Activated naive CD4-positive, alpha-beta T cell treated with anti-CD3 and anti-CD28 coated beads, Interleukin-2, amount 50 U/mL, for 72 hours (primary cell): Measurements from ENCODE around the gene CHML. TPM values are rescaled to one million over a fixed set of nuclear protein-coding genes. Genes with fewer than 3 reads are reported as not detected.

Experiments used
- total RNA-seq, 2 donors: library from RNA; stranded (reverse); gene quantifications; one replicate each; pipeline ENCODE4 v1.2.3, GENCODE V29; 2022

Gene CHML
- total RNA-seq, 2 donors from 2014 or later: 13.1 to 16.2 TPM

Other genes with a start within 250 kb of the CHML start
- gene FH, start 120.6 kb downstream of the CHML start, total RNA-seq: 10 to 100 TPM; 65.8 to 69.8 TPM
- not detected for gene KMO, start 108.0 kb downstream of the CHML start, total RNA-seq
- 10 to 100 TPM in 1 of 2 donors, 1 to 10 TPM in 1; 8.2 to 13.6 TPM for gene OPN3, start within 50 bp of the CHML start, total RNA-seq
- not detected for gene WDR64, start 11.9 kb upstream of the CHML start, total RNA-seq
- gene EXO1, start 207.8 kb upstream of the CHML start, total RNA-seq: 10 to 100 TPM; 49.3 to 69.1 TPM